ENCODE data around the gene SIM2. TPM values are rescaled to one million over a fixed set of nuclear protein-coding genes. Genes with fewer than 3 reads are reported as not detected.

Gene SIM2
- total and polyA plus RNA-seq, 2 experiments from 2014 or later = 0.16 to 0.49 TPM

DNA sequence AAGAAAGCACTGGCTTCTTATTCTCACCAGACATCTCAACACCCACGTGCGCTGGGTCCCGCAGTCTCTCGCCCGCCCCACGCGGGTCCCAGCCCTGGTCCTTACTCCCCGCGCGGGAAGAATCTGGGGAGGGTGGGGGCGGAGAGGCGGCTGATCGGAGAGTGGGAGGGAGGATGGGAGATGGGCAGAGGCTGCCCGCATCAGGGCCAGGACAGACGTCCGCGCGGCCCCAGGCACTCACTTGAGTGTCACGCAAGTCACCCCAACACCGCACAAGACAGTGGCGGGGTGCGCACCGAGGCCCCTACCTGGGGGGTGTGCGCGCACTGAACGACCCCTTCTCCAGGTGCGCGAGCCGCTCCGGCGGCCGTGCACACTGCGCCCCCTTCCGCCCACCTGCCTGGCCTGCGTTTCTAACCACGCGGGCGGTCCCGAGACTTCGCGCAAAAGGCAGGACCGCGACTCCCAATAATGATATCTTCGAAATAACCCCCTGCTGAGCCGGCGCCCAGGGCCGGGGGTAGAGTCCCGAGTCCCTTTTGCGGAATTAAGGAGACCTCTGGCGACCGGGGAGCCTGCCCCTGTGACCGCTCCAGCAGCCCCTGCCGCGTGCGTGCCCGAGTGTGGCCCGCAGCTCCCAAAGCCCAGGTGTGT, 6.0 kb upstream of the SIM2 start:
- H2AFZ ChIP-seq = no peak overlapping the region
- peak; percentile 60 to 69 for TF ChIP-seq CTCF (conservative IDR thresholded peaks at IDR 0.05; ENCODE audit: low read depth in 2 of 2)
- TF ChIP-seq, protein P1, sequence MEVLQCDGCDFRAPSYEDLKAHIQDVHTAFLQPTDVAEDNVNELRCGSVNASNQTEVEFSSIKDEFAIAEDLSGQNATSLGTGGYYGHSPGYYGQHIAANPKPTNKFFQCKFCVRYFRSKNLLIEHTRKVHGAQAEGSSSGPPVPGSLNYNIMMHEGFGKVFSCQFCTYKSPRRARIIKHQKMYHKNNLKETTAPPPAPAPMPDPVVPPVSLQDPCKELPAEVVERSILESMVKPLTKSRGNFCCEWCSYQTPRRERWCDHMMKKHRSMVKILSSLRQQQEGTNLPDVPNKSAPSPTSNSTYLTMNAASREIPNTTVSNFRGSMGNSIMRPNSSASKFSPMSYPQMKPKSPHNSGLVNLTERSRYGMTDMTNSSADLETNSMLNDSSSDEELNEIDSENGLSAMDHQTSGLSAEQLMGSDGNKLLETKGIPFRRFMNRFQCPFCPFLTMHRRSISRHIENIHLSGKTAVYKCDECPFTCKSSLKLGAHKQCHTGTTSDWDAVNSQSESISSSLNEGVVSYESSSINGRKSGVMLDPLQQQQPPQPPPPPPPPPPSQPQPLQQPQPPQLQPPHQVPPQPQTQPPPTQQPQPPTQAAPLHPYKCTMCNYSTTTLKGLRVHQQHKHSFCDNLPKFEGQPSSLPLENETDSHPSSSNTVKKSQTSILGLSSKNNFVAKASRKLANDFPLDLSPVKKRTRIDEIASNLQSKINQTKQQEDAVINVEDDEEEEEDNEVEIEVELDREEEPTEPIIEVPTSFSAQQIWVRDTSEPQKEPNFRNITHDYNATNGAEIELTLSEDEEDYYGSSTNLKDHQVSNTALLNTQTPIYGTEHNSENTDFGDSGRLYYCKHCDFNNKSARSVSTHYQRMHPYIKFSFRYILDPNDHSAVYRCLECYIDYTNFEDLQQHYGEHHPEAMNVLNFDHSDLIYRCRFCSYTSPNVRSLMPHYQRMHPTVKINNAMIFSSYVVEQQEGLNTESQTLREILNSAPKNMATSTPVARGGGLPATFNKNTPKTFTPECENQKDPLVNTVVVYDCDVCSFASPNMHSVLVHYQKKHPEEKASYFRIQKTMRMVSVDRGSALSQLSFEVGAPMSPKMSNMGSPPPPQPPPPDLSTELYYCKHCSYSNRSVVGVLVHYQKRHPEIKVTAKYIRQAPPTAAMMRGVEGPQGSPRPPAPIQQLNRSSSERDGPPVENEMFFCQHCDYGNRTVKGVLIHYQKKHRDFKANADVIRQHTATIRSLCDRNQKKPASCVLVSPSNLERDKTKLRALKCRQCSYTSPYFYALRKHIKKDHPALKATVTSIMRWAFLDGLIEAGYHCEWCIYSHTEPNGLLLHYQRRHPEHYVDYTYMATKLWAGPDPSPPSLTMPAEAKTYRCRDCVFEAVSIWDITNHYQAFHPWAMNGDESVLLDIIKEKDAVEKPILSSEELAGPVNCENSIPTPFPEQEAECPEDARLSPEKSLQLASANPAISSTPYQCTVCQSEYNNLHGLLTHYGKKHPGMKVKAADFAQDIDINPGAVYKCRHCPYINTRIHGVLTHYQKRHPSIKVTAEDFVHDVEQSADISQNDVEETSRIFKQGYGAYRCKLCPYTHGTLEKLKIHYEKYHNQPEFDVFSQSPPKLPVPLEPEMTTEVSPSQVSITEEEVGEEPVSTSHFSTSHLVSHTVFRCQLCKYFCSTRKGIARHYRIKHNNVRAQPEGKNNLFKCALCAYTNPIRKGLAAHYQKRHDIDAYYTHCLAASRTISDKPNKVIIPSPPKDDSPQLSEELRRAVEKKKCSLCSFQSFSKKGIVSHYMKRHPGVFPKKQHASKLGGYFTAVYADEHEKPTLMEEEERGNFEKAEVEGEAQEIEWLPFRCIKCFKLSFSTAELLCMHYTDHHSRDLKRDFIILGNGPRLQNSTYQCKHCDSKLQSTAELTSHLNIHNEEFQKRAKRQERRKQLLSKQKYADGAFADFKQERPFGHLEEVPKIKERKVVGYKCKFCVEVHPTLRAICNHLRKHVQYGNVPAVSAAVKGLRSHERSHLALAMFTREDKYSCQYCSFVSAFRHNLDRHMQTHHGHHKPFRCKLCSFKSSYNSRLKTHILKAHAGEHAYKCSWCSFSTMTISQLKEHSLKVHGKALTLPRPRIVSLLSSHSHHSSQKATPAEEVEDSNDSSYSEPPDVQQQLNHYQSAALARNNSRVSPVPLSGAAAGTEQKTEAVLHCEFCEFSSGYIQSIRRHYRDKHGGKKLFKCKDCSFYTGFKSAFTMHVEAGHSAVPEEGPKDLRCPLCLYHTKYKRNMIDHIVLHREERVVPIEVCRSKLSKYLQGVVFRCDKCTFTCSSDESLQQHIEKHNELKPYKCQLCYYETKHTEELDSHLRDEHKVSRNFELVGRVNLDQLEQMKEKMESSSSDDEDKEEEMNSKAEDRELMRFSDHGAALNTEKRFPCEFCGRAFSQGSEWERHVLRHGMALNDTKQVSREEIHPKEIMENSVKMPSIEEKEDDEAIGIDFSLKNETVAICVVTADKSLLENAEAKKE (CRISPR knock-in tag; IDR thresholded peaks at IDR 0.05) = no peak
- H3K4me2 ChIP-seq = peak overlapping the region; percentile 78
- H3K4me3 Mint-ChIP-seq = peak overlapping the region; percentile 53
- H3K9me3 Mint-ChIP-seq = peaks cover 4% of the 10 kb centered on the region; the same call in 2 of the 3 replicates
- no peak overlapping the region for H3K27ac Mint-ChIP-seq
- no peaks in the 10 kb centered on the region for H3K36me3 ChIP-seq (ENCODE audit: insufficient read depth)
- H4K20me1 ChIP-seq (replicated peaks; ENCODE audit: insufficient read depth) = peaks cover 25% of the 10 kb centered on the region
- peaks cover 10% of the 10 kb centered on the region for H3F3A ChIP-seq (replicated peaks; ENCODE audit: low read depth)
- peaks cover 43% of the 10 kb centered on the region for H3K4me1 Mint-ChIP-seq
- H3K36me3 Mint-ChIP-seq (ENCODE audit: low read depth) = no peaks in the 10 kb centered on the region
- peaks cover 57% of the 10 kb centered on the region for H3K4me1 ChIP-seq (ENCODE audit: insufficient read depth)
- ATAC-seq (peak; percentile 26), DNase-seq (ENCODE audit: low spot score) (peak; percentile 72)
- no peaks in the 10 kb centered on the region for H3K79me2 ChIP-seq (replicated peaks; ENCODE audit: insufficient read depth)
- H3K27ac ChIP-seq (ENCODE audit: low read depth) = no peak overlapping the region
- peaks cover 100% of the 10 kb centered on the region for H3K27me3 ChIP-seq (ENCODE audit: insufficient read depth)
- no peaks in the 10 kb centered on the region for H3K9me2 ChIP-seq (ENCODE audit: insufficient read depth)
- H3K4me3 ChIP-seq = peak overlapping the region; percentile 59
- H3K27me3 Mint-ChIP-seq (ENCODE audit: insufficient read depth, low read depth, poor library complexity) = peaks cover 91% of the 10 kb centered on the region
